ENCODE results near the gene SFXN1.
"Not testable (repeated sequence)": the region's sequence is repeated elsewhere in the genome, so short reads cannot be mapped to it uniquely, and the experiment has no call there.

SFXN1 gene

GRCh38 chr5:175478384-175479124, at the start of gene SFXN1:
Gene SFXN1, plus strand, starts transcription at chr5:175478560. Its CDS starts 13,544 bp downstream, at chr5:175492104.
- Histone ChIP-seq H3K36me3 (ENCODE audit: control insufficient read depth in 5 of 5, insufficient read depth in 5 of 5, low read length in 5 of 5) (peaks cover 0 to 3% (median 2%) of the 10 kb centered on the region in 5 donors), H3K9me3 (ENCODE audit: control insufficient read depth in 5 of 5, low read length in 5 of 5) (no peaks in the 10 kb centered on the region), H3K27ac (ENCODE audit: low read depth, low read length) (no peak within 1 kb of the TSS), H3K27me3 (ENCODE audit: control insufficient read depth in 5 of 5, insufficient read depth in 4 of 5, low read length in 5 of 5) (no peaks in the 10 kb centered on the region), H3K4me3 (ENCODE audit: low read depth in 1 of 5, low read length in 5 of 5) (peak within 1 kb of the TSS; percentile 82 to 93 (median 88)), H3K9ac (ENCODE audit: low read length in 5 of 5) (peak within 1 kb of the TSS; percentile 59 to 89 (median 79)), H3K4me1 (ENCODE audit: control insufficient read depth in 5 of 5, insufficient read depth in 5 of 5, low read length in 5 of 5) (peaks cover 7 to 32% (median 18%) of the 10 kb centered on the region in 5 donors)

DNA sequence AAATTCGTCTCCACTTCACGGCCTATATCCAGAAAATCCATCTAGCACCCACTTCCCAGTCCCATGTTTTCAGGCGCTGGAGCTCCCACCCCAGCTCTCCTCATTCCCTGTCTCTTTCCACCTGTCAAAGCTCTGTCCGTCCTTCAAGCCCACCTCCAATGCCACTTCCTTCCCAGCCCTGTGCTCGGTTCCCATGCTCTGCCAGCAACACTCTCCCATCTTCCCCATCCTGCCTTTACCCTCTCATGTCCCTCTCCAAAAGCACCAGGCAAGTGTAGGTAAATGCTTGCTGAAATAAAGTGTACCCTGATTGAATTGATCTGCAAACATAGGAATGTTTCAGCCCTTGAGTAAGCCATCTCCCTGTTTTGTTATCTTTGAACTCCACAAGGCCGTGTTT, 43.6 kb upstream of the SFXN1 start:
- Histone ChIP-seq H3K4me3 (ENCODE audit: low read depth in 1 of 5, low read length in 5 of 5) (no peak overlapping the region), H3K9ac (ENCODE audit: low read length in 5 of 5) (no peak overlapping the region), H3K9me3 (ENCODE audit: control insufficient read depth in 5 of 5, low read length in 5 of 5) (no peaks in the 10 kb centered on the region), H3K27ac (ENCODE audit: low read depth, low read length) (no peak overlapping the region), H3K4me1 (ENCODE audit: control insufficient read depth in 5 of 5, insufficient read depth in 5 of 5, low read length in 5 of 5) (no peaks in the 10 kb centered on the region), H3K36me3 (ENCODE audit: control insufficient read depth in 5 of 5, insufficient read depth in 5 of 5, low read length in 5 of 5) (no peaks in the 10 kb centered on the region), H3K27me3 (ENCODE audit: control insufficient read depth in 5 of 5, insufficient read depth in 4 of 5, low read length in 5 of 5) (no peaks in the 10 kb centered on the region)

- Histone ChIP-seq H3K27me3 (ENCODE audit: control insufficient read depth in 5 of 5, insufficient read depth in 4 of 5, low read length in 5 of 5) (no peaks in the 10 kb centered on the region), H3K4me3 (ENCODE audit: low read depth in 1 of 5, low read length in 5 of 5) (no peak overlapping the region), H3K4me1 (ENCODE audit: control insufficient read depth in 5 of 5, insufficient read depth in 5 of 5, low read length in 5 of 5) (peaks cover 0 to 3% (median 0%) of the 10 kb centered on the region in 5 donors), H3K36me3 (ENCODE audit: control insufficient read depth in 5 of 5, insufficient read depth in 5 of 5, low read length in 5 of 5) (no peaks in the 10 kb centered on the region), H3K27ac (ENCODE audit: low read depth, low read length) (no peak overlapping the region), H3K9ac (ENCODE audit: low read length in 5 of 5) (no peak overlapping the region), H3K9me3 (ENCODE audit: control insufficient read depth in 5 of 5, low read length in 5 of 5) (no peaks in the 10 kb centered on the region)
These were observed 42.0 kb upstream of the SFXN1 start for GRCh38 chr5:175436359-175436758.

- no peak overlapping the region for H3K4me3 ChIP-seq (ENCODE audit: low read depth in 1 of 5, low read length in 5 of 5)
- peaks cover 0 to 8% (median under 1%) of the 10 kb centered on the region in 5 donors for H3K4me1 ChIP-seq (ENCODE audit: control insufficient read depth in 5 of 5, insufficient read depth in 5 of 5, low read length in 5 of 5)
- no peaks in the 10 kb centered on the region for H3K9me3 ChIP-seq (ENCODE audit: control insufficient read depth in 5 of 5, low read length in 5 of 5)
- no peak overlapping the region for H3K27ac ChIP-seq (ENCODE audit: low read depth, low read length)
- peaks cover 0 to 14% (median 0%) of the 10 kb centered on the region in 5 donors for H3K27me3 ChIP-seq (ENCODE audit: control insufficient read depth in 5 of 5, insufficient read depth in 4 of 5, low read length in 5 of 5)
- H3K36me3 ChIP-seq (ENCODE audit: control insufficient read depth in 5 of 5, insufficient read depth in 5 of 5, low read length in 5 of 5): no peaks in the 10 kb centered on the region
- no peak overlapping the region for H3K9ac ChIP-seq (ENCODE audit: low read length in 5 of 5)
These were observed 40.0 kb upstream of the SFXN1 start for GRCh38 chr5:175438234-175438857.

- no peaks in the 10 kb centered on the region for H3K9me3 ChIP-seq (ENCODE audit: control insufficient read depth in 5 of 5, low read length in 5 of 5)
- peak overlapping the region in 1 of 5 donors; percentile 41 for H3K9ac ChIP-seq (ENCODE audit: low read length in 5 of 5)
- H3K27me3 ChIP-seq (ENCODE audit: control insufficient read depth in 5 of 5, insufficient read depth in 4 of 5, low read length in 5 of 5): peaks cover 5 to 35% (median 14%) of the 10 kb centered on the region in 5 donors
- no peaks in the 10 kb centered on the region for H3K36me3 ChIP-seq (ENCODE audit: control insufficient read depth in 5 of 5, insufficient read depth in 5 of 5, low read length in 5 of 5)
- H3K27ac ChIP-seq (ENCODE audit: low read depth, low read length): no peak overlapping the region
- H3K4me1 ChIP-seq (ENCODE audit: control insufficient read depth in 5 of 5, insufficient read depth in 5 of 5, low read length in 5 of 5): peaks cover 0 to 26% (median 18%) of the 10 kb centered on the region in 5 donors
- peak overlapping the region in 4 of 5 donors; percentile 29 to 71 (median 53) for H3K4me3 ChIP-seq (ENCODE audit: low read depth in 1 of 5, low read length in 5 of 5)
These were observed 34.8 kb upstream of the SFXN1 start for GRCh38 chr5:175443514-175444059.

DNA sequence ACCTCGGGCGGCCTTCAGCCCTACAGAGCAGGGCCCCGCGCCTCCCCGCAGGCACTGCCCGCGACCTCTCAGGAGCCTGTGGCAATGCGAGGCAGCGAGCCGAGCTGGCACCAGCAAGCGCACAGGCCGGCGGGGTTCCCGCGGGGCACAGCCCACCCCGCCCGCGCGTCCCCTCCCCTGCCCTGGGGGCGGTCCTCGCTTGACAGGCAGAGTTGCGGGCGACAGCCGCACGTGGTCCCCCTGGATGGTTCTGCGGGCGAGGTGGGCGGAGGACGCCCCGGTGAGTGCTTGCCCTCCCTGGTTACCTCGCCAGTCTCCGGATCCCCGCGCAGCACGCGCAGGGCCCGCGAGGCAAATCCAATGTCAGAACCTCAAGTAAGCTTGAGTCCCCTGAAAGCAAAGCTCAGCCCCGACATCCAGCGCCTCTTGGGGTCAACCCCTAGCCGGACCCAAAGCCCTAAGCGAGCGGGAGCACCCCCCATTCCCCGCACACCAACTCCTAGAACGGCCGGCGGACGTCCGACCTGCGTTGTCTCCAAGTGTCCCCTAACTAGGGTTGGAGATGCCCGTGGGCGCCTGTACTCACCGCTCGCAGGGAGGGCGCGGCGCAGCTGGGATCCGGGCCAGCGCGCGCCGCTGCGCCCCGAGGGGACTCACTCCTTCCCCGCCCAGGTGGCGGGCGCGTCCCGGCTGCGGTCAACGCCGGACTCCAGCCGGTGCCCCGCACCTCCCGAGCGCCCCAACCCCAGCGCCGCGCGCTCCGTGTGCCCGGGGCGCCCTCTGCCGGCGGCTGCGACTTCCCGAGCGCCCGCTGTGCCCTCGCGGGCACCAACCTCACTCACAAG, 34.1 kb upstream of the SFXN1 start, which contains the start of gene DRD1:
Gene DRD1 (minus strand): TSS at position 123 of the 845 bp plus-strand sequence. CDS start 1,083 bp downstream, outside the sequence.
- peaks cover 0 to 26% (median 18%) of the 10 kb centered on the region in 5 donors for H3K4me1 ChIP-seq (ENCODE audit: control insufficient read depth in 5 of 5, insufficient read depth in 5 of 5, low read length in 5 of 5)
- H3K9me3 ChIP-seq (ENCODE audit: control insufficient read depth in 5 of 5, low read length in 5 of 5): no peaks in the 10 kb centered on the region
- H3K9ac ChIP-seq (ENCODE audit: low read length in 5 of 5): peak within 1 kb of the TSS in 1 of 5 donors; percentile 41
- no peak within 1 kb of the TSS for H3K27ac ChIP-seq (ENCODE audit: low read depth, low read length)
- peak within 1 kb of the TSS; percentile 29 to 71 (median 55) for H3K4me3 ChIP-seq (ENCODE audit: low read depth in 1 of 5, low read length in 5 of 5)
- H3K27me3 ChIP-seq (ENCODE audit: control insufficient read depth in 5 of 5, insufficient read depth in 4 of 5, low read length in 5 of 5): peaks cover 5 to 35% (median 14%) of the 10 kb centered on the region in 5 donors
- no peaks in the 10 kb centered on the region for H3K36me3 ChIP-seq (ENCODE audit: control insufficient read depth in 5 of 5, insufficient read depth in 5 of 5, low read length in 5 of 5)

DNA sequence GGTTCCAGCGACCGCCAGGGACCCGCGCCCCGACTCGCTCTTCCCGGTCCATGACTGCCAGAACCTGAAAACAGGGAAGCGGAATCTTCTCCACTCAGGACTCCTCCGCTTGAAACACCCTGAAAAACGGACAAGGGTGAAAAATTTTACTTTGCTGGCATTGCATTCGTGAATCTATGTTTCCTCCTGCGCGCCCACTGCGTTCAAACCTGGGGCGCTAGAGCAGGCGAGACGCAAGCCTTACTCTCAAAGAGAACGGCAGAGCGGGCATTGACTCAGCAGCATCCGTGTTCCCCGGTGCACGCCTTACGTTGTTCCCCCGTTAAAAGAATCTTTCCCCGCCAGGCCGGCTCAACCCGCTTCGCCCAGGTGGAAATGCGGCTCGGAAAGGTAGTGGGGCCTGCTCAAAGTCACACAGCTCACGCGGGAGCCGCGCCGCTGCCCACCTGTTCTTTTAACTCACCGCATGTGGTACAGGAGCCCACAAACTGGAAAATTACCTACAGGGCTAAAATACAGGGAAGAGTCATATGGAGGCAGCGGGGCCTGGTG, 33.4 kb upstream of the SFXN1 start:
- Histone ChIP-seq H3K4me3 (ENCODE audit: low read depth in 1 of 5, low read length in 5 of 5) (peak overlapping the region in 2 of 5 donors; percentile 55 to 60), H3K36me3 (ENCODE audit: control insufficient read depth in 5 of 5, insufficient read depth in 5 of 5, low read length in 5 of 5) (no peaks in the 10 kb centered on the region), H3K27ac (ENCODE audit: low read depth, low read length) (no peak overlapping the region), H3K4me1 (ENCODE audit: control insufficient read depth in 5 of 5, insufficient read depth in 5 of 5, low read length in 5 of 5) (peaks cover 0 to 26% (median 18%) of the 10 kb centered on the region in 5 donors), H3K9ac (ENCODE audit: low read length in 5 of 5) (no peak overlapping the region), H3K9me3 (ENCODE audit: control insufficient read depth in 5 of 5, low read length in 5 of 5) (no peaks in the 10 kb centered on the region), H3K27me3 (ENCODE audit: control insufficient read depth in 5 of 5, insufficient read depth in 4 of 5, low read length in 5 of 5) (peaks cover 5 to 35% (median 14%) of the 10 kb centered on the region in 5 donors)

- H3K36me3 ChIP-seq (ENCODE audit: control insufficient read depth in 5 of 5, insufficient read depth in 5 of 5, low read length in 5 of 5); H3K27ac ChIP-seq (ENCODE audit: low read depth, low read length); H3K9me3 ChIP-seq (ENCODE audit: control insufficient read depth in 5 of 5, low read length in 5 of 5); H3K9ac ChIP-seq (ENCODE audit: low read length in 5 of 5); H3K4me3 ChIP-seq (ENCODE audit: low read depth in 1 of 5, low read length in 5 of 5): not testable (repeated sequence)
- Histone ChIP-seq H3K27me3 (ENCODE audit: control insufficient read depth in 5 of 5, insufficient read depth in 4 of 5, low read length in 5 of 5) (peaks cover 5 to 35% (median 14%) of the 10 kb centered on the region in 5 donors), H3K4me1 (ENCODE audit: control insufficient read depth in 5 of 5, insufficient read depth in 5 of 5, low read length in 5 of 5) (peaks cover 0 to 23% (median 18%) of the 10 kb centered on the region in 5 donors)
These were observed 32.0 kb upstream of the SFXN1 start for GRCh38 chr5:175446378-175446777.

DNA sequence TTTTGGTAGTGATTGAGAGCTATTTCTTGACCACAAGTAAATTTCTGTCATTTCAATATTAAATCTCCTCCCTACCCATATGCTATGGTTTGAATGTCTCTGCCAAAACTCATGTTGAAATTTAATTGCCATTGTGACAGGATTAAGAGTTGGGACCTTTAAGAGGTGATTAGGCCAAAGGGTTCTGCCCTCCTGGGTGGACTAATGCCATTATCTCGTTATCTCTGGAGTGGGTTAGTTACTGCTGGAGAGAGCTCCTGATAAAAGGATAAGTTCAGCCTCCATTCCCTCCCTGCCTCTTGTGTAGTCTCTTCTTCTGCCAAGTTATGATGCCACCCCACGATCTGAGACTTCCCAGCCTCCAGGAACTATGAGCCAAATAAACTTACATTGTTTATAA, 30.8 kb upstream of the SFXN1 start:
- H3K27ac ChIP-seq (ENCODE audit: low read depth, low read length): no peak overlapping the region
- H3K36me3 ChIP-seq (ENCODE audit: control insufficient read depth in 5 of 5, insufficient read depth in 5 of 5, low read length in 5 of 5): no peaks in the 10 kb centered on the region
- H3K9ac ChIP-seq (ENCODE audit: low read length in 5 of 5): no peak overlapping the region
- H3K4me1 ChIP-seq (ENCODE audit: control insufficient read depth in 5 of 5, insufficient read depth in 5 of 5, low read length in 5 of 5): peaks cover 0 to 22% (median 18%) of the 10 kb centered on the region in 5 donors
- no peak overlapping the region for H3K4me3 ChIP-seq (ENCODE audit: low read depth in 1 of 5, low read length in 5 of 5)
- H3K27me3 ChIP-seq (ENCODE audit: control insufficient read depth in 5 of 5, insufficient read depth in 4 of 5, low read length in 5 of 5): peaks cover 5 to 35% (median 18%) of the 10 kb centered on the region in 5 donors
- no peaks in the 10 kb centered on the region for H3K9me3 ChIP-seq (ENCODE audit: control insufficient read depth in 5 of 5, low read length in 5 of 5)

Measured in subcutaneous abdominal adipose tissue (tissue), 5 donors.